HepG2 (cell line): ENCODE data around the gene ALCAM. TPM values are rescaled to one million over a fixed set of nuclear protein-coding genes. Genes with fewer than 3 reads are reported as not detected.

ENCODE experiments used
- DNMT3B ChIP-seq: conservative IDR thresholded peaks from 2 replicates; pipeline ENCODE4 v1.6.1; 2016; ENCODE audit warnings: missing biosample characterization, control low read depth
- EEA1 ChIP-seq: sonication (generic); formaldehyde crosslinking; IDR thresholded peaks from 2 replicates; pipeline ENCODE4 v1.5.1; 2020; ENCODE audit warnings: mild to moderate bottlenecking, missing genetic modification reagents, borderline replicate concordance
- HMGXB3 ChIP-seq: sonication (generic); formaldehyde crosslinking; IDR thresholded peaks from 2 replicates; pipeline ENCODE4 v1.4.0; 2020; ENCODE audit warnings: missing genetic modification reagents, borderline replicate concordance
- KLF11 ChIP-seq: IDR thresholded peaks from 2 replicates; pipeline ENCODE4 v1.6.1; 2016; ENCODE audit warnings: missing compliant biosample characterization
- LCORL ChIP-seq, 2 experiments: fragments of 450-650 bp in 1 of 2; sonication (generic) in 1 of 2; formaldehyde crosslinking in 1 of 2; IDR thresholded peaks; 2 replicates each; pipeline versions ENCODE4 v1.5.0 to v1.6.1; 2017 to 2020; ENCODE audit warnings: antibody characterized with exemption in 1 of 2, missing genetic modification reagents in 1 of 2
- NAIF1 ChIP-seq: sonication (generic); formaldehyde crosslinking; IDR thresholded peaks from 2 replicates; pipeline ENCODE4 v1.5.0; 2020; ENCODE audit warnings: mild to moderate bottlenecking, missing genetic modification reagents, borderline replicate concordance
- NFIB ChIP-seq: sonication (generic); formaldehyde crosslinking; IDR thresholded peaks from 2 replicates; pipeline ENCODE4 v1.9.0; 2021; ENCODE audit warnings: missing genetic modification reagents, mild to moderate bottlenecking, borderline replicate concordance
- SMAD9 ChIP-seq: sonication (generic); formaldehyde crosslinking; IDR thresholded peaks from 2 replicates; pipeline ENCODE4 v1.5.1; 2020; ENCODE audit warnings: mild to moderate bottlenecking, missing genetic modification reagents
- TRAFD1 ChIP-seq: sonication (generic); formaldehyde crosslinking; IDR thresholded peaks from 2 replicates; pipeline ENCODE4 v1.5.1; 2020; ENCODE audit warnings: missing genetic modification reagents, mild to moderate bottlenecking, borderline replicate concordance
- ZBTB38 ChIP-seq: sonication (generic); formaldehyde crosslinking; IDR thresholded peaks from 2 replicates; pipeline ENCODE4 v1.5.1; 2020; ENCODE audit warnings: mild to moderate bottlenecking, missing genetic modification reagents
- ZNF382 ChIP-seq: sonication (generic); formaldehyde crosslinking; IDR thresholded peaks from 2 replicates; pipeline ENCODE4 v1.5.0; 2020; ENCODE audit warnings: missing genetic modification reagents, mild to moderate bottlenecking, borderline replicate concordance
- ZNF512 ChIP-seq: sonication (generic); formaldehyde crosslinking; IDR thresholded peaks from 2 replicates; pipeline ENCODE4 v1.4.0; 2020; ENCODE audit warnings: mild to moderate bottlenecking, missing genetic modification reagents
- ZNF576 ChIP-seq: sonication (generic); formaldehyde crosslinking; IDR thresholded peaks from 2 replicates; pipeline ENCODE4 v1.4.0; 2020; ENCODE audit warnings: mild to moderate bottlenecking, missing genetic modification reagents
- polyA plus RNA-seq, 8 experiments: library from polyadenylated mRNA; depleted of rRNA in 3 of 8; stranded (reverse) in 7 of 8; unstranded in 1 of 8; fragments of >200 nt; fragmentation: Illumina TruSeq in 4 of 8; extraction: Trizol in 4 of 8; gene quantifications; 2 replicates each; pipeline versions ENCODE4 v1.2.1 to v1.2.3, GENCODE V29; 2011 to 2016; ENCODE audit warnings: low read depth in 4 of 8, missing spikeins in 1 of 8, mixed read lengths in 1 of 8; ENCODE audit not compliant: insufficient read depth in 1 of 8
- total RNA-seq, 5 experiments: library from RNA; depleted of rRNA; stranded (reverse); fragments of >200 nt; fragmentation: Illumina TruSeq; extraction: Trizol; gene quantifications; 2 replicates each; pipeline ENCODE4 v1.2.3, GENCODE V29; 2016; ENCODE audit warnings: low read depth in 1 of 5
- TF ChIP-seq, protein P1 (sequence below): IDR thresholded peaks from 2 replicates; pipeline ENCODE4 v1.4.0; 2020; ENCODE audit warnings: mild to moderate bottlenecking, missing genetic modification reagents
- TF ChIP-seq, protein P2 (sequence below): sonication (generic); formaldehyde crosslinking; IDR thresholded peaks from 2 replicates; pipeline ENCODE4 v1.5.0; 2020; ENCODE audit warnings: mild to moderate bottlenecking, missing genetic modification reagents

Gene ALCAM
- total and polyA plus RNA-seq, 2 of the 13 experiments (the other 11 are each of a cell fraction or from before 2014, with no cell fraction given) = 26.0 to 33.1 TPM

GRCh38 chr3:105504440-105504951, 137.8 kb downstream of the ALCAM start (continued):
- TF ChIP-seq EEA1 (0 out of 2 replicates have a peak, but pooled peaks have one; percentile 64), NAIF1 (CRISPR knock-in tag) (no peak), HMGXB3 (CRISPR knock-in tag) (no peak), ZNF382 (CRISPR knock-in tag) (no peak), ZNF576 (CRISPR knock-in tag) (no peak), SMAD9 (CRISPR knock-in tag) (no peak), ZBTB38 (CRISPR knock-in tag) (no peak), ZNF512 (CRISPR knock-in tag) (no peak), TRAFD1 (no peak), LCORL (IDR thresholded peaks at IDR 0.05) (no peak), LCORL (CRISPR knock-in tag; IDR thresholded peaks at IDR 0.05) (0 out of 2 replicates have a peak, but pooled peaks have one; percentile 50), DNMT3B (CRISPR knock-in tag) (no peak), NFIB (no peak), KLF11 (CRISPR knock-in tag) (no peak)
- TF ChIP-seq, protein P1, sequence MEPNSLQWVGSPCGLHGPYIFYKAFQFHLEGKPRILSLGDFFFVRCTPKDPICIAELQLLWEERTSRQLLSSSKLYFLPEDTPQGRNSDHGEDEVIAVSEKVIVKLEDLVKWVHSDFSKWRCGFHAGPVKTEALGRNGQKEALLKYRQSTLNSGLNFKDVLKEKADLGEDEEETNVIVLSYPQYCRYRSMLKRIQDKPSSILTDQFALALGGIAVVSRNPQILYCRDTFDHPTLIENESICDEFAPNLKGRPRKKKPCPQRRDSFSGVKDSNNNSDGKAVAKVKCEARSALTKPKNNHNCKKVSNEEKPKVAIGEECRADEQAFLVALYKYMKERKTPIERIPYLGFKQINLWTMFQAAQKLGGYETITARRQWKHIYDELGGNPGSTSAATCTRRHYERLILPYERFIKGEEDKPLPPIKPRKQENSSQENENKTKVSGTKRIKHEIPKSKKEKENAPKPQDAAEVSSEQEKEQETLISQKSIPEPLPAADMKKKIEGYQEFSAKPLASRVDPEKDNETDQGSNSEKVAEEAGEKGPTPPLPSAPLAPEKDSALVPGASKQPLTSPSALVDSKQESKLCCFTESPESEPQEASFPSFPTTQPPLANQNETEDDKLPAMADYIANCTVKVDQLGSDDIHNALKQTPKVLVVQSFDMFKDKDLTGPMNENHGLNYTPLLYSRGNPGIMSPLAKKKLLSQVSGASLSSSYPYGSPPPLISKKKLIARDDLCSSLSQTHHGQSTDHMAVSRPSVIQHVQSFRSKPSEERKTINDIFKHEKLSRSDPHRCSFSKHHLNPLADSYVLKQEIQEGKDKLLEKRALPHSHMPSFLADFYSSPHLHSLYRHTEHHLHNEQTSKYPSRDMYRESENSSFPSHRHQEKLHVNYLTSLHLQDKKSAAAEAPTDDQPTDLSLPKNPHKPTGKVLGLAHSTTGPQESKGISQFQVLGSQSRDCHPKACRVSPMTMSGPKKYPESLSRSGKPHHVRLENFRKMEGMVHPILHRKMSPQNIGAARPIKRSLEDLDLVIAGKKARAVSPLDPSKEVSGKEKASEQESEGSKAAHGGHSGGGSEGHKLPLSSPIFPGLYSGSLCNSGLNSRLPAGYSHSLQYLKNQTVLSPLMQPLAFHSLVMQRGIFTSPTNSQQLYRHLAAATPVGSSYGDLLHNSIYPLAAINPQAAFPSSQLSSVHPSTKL (CRISPR knock-in tag) = 0 out of 2 replicates have a peak, but pooled peaks have one; percentile 6
- TF ChIP-seq, protein P2, sequence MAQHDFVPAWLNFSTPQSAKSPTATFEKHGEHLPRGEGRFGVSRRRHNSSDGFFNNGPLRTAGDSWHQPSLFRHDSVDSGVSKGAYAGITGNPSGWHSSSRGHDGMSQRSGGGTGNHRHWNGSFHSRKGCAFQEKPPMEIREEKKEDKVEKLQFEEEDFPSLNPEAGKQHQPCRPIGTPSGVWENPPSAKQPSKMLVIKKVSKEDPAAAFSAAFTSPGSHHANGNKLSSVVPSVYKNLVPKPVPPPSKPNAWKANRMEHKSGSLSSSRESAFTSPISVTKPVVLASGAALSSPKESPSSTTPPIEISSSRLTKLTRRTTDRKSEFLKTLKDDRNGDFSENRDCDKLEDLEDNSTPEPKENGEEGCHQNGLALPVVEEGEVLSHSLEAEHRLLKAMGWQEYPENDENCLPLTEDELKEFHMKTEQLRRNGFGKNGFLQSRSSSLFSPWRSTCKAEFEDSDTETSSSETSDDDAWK = no peak
